Skeletal muscle satellite cell (primary cell): ENCODE results near the gene GLRA2.

Source experiments
- H3K27me3 ChIP-seq: 2 replicates; pipeline ENCODE4 v1.7.0; 2013; ENCODE audit warnings: low read length; ENCODE audit not compliant: control insufficient read depth, insufficient read depth
- H3K36me3 ChIP-seq: 2 replicates; pipeline ENCODE4 v1.7.0; 2013; ENCODE audit warnings: mild to moderate bottlenecking, control low read depth, low read length; ENCODE audit not compliant: insufficient read depth
- H3K4me1 ChIP-seq: 2 replicates; pipeline ENCODE4 v1.7.0; 2013; ENCODE audit warnings: low read length; ENCODE audit not compliant: control insufficient read depth, insufficient read depth
- H3K4me2 ChIP-seq: 2 replicates; pipeline ENCODE4 v1.7.0; 2013; ENCODE audit warnings: mild to moderate bottlenecking, low read length
- H3K4me3 ChIP-seq: 2 replicates; pipeline ENCODE4 v1.7.0; 2013; ENCODE audit warnings: low read length
- H3K9ac ChIP-seq: 2 replicates; pipeline ENCODE4 v1.7.0; 2013; ENCODE audit warnings: mild to moderate bottlenecking, low read depth, low read length, moderate library complexity
- H3K9me3 ChIP-seq: replicated peaks from 2 replicates; pipeline ENCODE4 v1.7.0; 2013; ENCODE audit warnings: mild to moderate bottlenecking, control low read depth, low read length

GLRA2 gene

GRCh38 chrX:14528629-14529289, 577 bp upstream of the GLRA2 start:
- Histone ChIP-seq H3K4me3 (no peak overlapping the region), H3K9ac (no peak overlapping the region), H3K4me2 (no peak overlapping the region), H3K4me1 (no peaks in the 10 kb centered on the region), H3K36me3 (no peaks in the 10 kb centered on the region), H3K9me3 (no peaks in the 10 kb centered on the region), H3K27me3 (no peaks in the 10 kb centered on the region)

- H3K4me3 ChIP-seq = no peak overlapping the region
- no peaks in the 10 kb centered on the region for H3K9me3 ChIP-seq
- no peak overlapping the region for H3K4me2 ChIP-seq
- H3K36me3 ChIP-seq = no peaks in the 10 kb centered on the region
- H3K27me3 ChIP-seq = no peaks in the 10 kb centered on the region
- H3K4me1 ChIP-seq = no peaks in the 10 kb centered on the region
- H3K9ac ChIP-seq = no peak overlapping the region
These were observed 4.5 kb downstream of the GLRA2 start for GRCh38 chrX:14533867-14534266.

GRCh38 chrX:14546190-14546589, 16.9 kb downstream of the GLRA2 start:
- no peak overlapping the region for H3K4me3 ChIP-seq

GRCh38 chrX:14554131-14554715, 24.9 kb downstream of the GLRA2 start:
- Histone ChIP-seq H3K4me2 (no peak overlapping the region), H3K9ac (no peak overlapping the region), H3K9me3 (no peaks in the 10 kb centered on the region), H3K4me3 (no peak overlapping the region), H3K4me1 (no peaks in the 10 kb centered on the region), H3K27me3 (no peaks in the 10 kb centered on the region), H3K36me3 (no peaks in the 10 kb centered on the region)

More at GRCh38 chrX:14546190-14546589, 16.9 kb downstream of the GLRA2 start:
- no peak overlapping the region for H3K4me2 ChIP-seq
- H3K4me1 ChIP-seq = no peaks in the 10 kb centered on the region
- H3K27me3 ChIP-seq = no peaks in the 10 kb centered on the region
- H3K9ac ChIP-seq = no peak overlapping the region
- no peaks in the 10 kb centered on the region for H3K9me3 ChIP-seq
- H3K36me3 ChIP-seq = no peaks in the 10 kb centered on the region

DNA sequence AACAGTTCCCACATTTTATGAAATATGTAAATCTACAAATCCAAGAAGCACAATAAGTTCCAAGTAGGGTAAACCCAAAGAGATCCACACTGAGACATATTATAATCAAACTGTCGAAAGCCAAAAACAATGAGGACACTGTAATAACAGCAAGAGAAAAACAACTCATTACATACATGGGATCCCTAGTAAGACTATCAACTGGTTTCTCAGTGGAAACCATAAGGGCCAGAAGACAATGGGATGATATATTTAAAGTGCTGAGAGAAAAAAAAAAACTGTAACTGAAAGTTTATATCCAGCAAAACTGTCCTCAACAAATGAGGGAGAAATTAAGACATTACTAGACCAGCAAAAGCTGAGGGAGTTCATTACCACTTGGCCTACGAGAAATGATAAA, 34.7 kb downstream of the GLRA2 start:
- no peak overlapping the region for H3K4me2 ChIP-seq
- no peak overlapping the region for H3K4me3 ChIP-seq
- no peaks in the 10 kb centered on the region for H3K36me3 ChIP-seq
- H3K9ac ChIP-seq = no peak overlapping the region
- H3K4me1 ChIP-seq = no peaks in the 10 kb centered on the region
- no peaks in the 10 kb centered on the region for H3K27me3 ChIP-seq
- peaks cover 5% of the 10 kb centered on the region for H3K9me3 ChIP-seq

GRCh38 chrX:14573161-14573560, 43.8 kb downstream of the GLRA2 start:
- Histone ChIP-seq H3K36me3 (no peaks in the 10 kb centered on the region), H3K4me2 (no peak overlapping the region), H3K9ac (no peak overlapping the region), H3K27me3 (no peaks in the 10 kb centered on the region), H3K9me3 (no peaks in the 10 kb centered on the region), H3K4me1 (no peaks in the 10 kb centered on the region), H3K4me3 (no peak overlapping the region)

GRCh38 chrX:14581081-14581480, 51.7 kb downstream of the GLRA2 start:
- H3K36me3 ChIP-seq = no peaks in the 10 kb centered on the region
- no peaks in the 10 kb centered on the region for H3K27me3 ChIP-seq
- no peak overlapping the region for H3K4me3 ChIP-seq
- H3K9me3 ChIP-seq = no peaks in the 10 kb centered on the region
- no peak overlapping the region for H3K4me2 ChIP-seq
- no peaks in the 10 kb centered on the region for H3K4me1 ChIP-seq
- no peak overlapping the region for H3K9ac ChIP-seq

- no peaks in the 10 kb centered on the region for H3K4me1 ChIP-seq
- no peaks in the 10 kb centered on the region for H3K27me3 ChIP-seq
- H3K9ac ChIP-seq = no peak overlapping the region
- H3K9me3 ChIP-seq = no peaks in the 10 kb centered on the region
- no peak overlapping the region for H3K4me3 ChIP-seq
- H3K36me3 ChIP-seq = no peaks in the 10 kb centered on the region
- H3K4me2 ChIP-seq = no peak overlapping the region
These were observed 55.2 kb downstream of the GLRA2 start for GRCh38 chrX:14584548-14584947.

DNA sequence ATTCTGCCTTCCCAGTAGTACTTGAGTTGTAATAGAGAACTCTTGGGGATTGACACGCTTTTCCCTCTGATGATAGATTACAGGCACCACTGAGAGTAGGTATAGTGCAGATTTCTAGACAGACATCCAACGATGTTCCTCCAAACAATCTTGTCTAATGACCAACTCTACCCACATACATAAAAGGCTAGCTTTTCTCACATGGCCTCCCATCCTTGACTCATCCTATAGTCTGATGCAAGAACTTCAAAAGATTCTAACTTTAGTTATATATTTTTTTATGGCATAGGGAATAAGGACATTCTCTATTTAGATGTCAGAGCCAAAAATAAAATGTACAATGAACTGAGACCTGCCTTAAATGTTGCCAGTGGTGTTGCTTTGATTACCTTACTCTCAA, 60.9 kb downstream of the GLRA2 start:
- Histone ChIP-seq H3K27me3 (no peaks in the 10 kb centered on the region), H3K4me3 (no peak overlapping the region), H3K4me1 (no peaks in the 10 kb centered on the region), H3K36me3 (no peaks in the 10 kb centered on the region), H3K4me2 (no peak overlapping the region), H3K9ac (no peak overlapping the region), H3K9me3 (no peaks in the 10 kb centered on the region)

DNA sequence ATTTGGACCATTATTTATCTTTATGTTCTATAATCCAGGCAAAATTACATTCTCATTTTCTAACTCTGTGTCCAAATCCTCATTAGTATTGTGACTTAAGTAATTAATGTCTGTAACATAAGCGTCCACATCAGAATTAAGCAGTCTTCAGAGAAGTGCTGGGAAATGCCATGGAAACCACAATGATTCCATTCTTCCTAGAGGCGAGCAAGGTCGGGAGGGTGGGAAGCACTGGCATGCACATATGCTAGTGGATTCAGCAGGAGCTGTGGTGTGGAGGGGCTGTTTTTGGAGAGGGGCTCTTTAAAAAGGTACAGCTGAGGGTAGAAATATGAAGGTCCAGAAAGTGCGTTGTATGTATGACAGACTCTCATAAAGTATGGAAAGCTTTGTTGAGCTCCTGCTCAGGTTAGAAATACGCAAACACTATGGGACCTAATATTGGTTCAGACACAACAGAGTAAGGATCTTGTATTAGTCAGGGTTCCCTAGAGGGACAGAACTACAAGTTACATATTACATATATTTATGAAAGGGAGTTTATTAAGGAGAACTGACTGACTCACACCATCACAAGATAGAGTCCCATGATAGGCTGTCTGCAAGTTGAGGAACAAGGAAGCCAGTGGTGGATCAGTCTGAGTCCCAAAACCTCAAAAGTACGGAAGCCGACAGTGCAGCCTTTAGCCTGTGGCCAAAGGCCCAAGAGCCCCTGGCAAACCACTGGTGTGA, 61.5 kb downstream of the GLRA2 start:
- Histone ChIP-seq H3K9ac (no peak overlapping the region), H3K4me2 (no peak overlapping the region), H3K27me3 (no peaks in the 10 kb centered on the region), H3K4me3 (no peak overlapping the region), H3K4me1 (no peaks in the 10 kb centered on the region), H3K36me3 (no peaks in the 10 kb centered on the region), H3K9me3 (no peaks in the 10 kb centered on the region)

DNA sequence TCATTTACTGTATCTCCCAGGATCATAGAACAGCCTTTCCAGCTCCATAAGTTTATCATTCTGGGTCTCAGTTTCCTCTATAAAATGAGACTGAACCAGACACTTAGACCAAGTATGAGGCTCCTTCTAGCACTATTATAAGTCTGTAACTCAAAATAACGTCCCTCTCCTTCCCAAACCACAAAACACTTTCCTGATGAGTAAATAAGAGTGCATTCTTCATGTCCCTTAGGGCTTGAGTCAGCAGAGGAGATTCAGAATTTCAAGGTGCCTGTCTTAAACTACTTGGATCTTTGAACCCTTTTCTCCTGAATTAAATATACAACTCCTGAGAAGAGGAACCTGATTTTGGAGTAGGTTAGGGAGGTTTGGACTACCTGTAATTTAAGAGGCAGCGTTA, 62.6 kb downstream of the GLRA2 start:
- Histone ChIP-seq H3K36me3 (no peaks in the 10 kb centered on the region), H3K4me2 (no peak overlapping the region), H3K27me3 (no peaks in the 10 kb centered on the region), H3K4me1 (no peaks in the 10 kb centered on the region), H3K4me3 (no peak overlapping the region), H3K9me3 (no peaks in the 10 kb centered on the region), H3K9ac (no peak overlapping the region)

DNA sequence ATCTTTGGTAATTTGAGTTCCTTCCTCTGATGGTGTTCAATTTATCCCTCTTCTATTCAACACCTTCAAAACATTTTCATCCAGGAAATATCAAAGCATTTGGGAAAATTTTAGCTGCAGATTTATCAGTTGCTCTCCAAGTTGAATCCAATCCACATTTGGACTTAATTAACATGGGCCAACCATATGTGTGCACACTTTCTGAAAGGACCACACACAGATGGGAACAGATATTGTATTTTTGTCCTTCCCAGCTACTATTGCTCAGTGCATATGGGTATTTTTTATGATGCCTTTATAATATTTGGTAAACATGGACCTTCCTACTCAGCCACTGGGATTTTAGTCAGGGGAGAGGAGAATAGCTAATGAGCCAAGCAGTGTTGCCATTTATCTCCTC, 65.2 kb downstream of the GLRA2 start:
- Histone ChIP-seq H3K9me3 (no peaks in the 10 kb centered on the region), H3K4me1 (no peaks in the 10 kb centered on the region), H3K36me3 (no peaks in the 10 kb centered on the region), H3K9ac (no peak overlapping the region), H3K4me3 (no peak overlapping the region), H3K27me3 (no peaks in the 10 kb centered on the region), H3K4me2 (no peak overlapping the region)
